ENCODE results near the gene TMCO1. TPM values are rescaled to one million over a fixed set of nuclear protein-coding genes. Genes with fewer than 3 reads are reported as not detected.

Gene TMCO1
- polyA plus RNA-seq, 3 donors = 24.1 to 154 (median 146) TPM

DNA sequence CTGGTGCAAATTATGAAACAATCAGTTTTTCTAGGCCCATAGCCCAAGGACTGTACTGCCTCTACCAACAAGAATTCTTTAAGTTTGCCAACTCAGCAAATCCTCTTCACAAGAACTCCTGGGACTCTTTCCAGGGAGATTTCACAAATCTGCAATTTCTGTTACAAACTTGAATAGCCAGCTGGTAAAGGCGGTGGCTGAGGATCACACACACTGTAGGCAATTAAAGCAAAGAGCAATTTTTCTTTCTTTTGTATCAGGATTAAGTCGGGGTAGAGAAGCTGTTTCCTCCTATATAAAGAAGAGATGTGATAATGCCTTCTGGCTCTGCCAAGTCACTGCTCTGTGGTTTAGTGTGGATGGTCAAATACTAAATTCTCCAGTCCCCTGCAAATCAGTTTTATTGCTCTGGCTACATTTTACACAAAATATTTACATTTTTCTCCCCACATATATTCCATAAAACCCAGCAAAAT, 72.0 kb downstream of the TMCO1 start:
- peaks cover 27 to 32% of the 10 kb centered on the region in 2 donors for H3K4me1 ChIP-seq (ENCODE audit: control insufficient read depth in 1 of 2, insufficient read depth in 2 of 2, low read length in 2 of 2)
- Mint-ChIP-seq H3K4me1 (peaks cover 33% of the 10 kb centered on the region), H3K36me3 (peaks cover 10 to 22% of the 10 kb centered on the region in 2 donors), H3K4me3 (peak overlapping the region; percentile 34 to 74), H3K9me3 (peaks cover 0 to 3% (median 0%) of the 10 kb centered on the region in 7 donors), H3K27me3 (ENCODE audit: low read depth in 3 of 3) (peaks cover 0 to 3% (median 0%) of the 10 kb centered on the region in 3 donors), H3K27ac (peak overlapping the region in 5 of 7 donors; percentile 35 to 90 (median 55))
- H3K27me3 ChIP-seq (ENCODE audit: control insufficient read depth in 2 of 2, insufficient read depth in 2 of 2, low read length in 2 of 2) = no peaks in the 10 kb centered on the region
- no peaks in the 10 kb centered on the region for H3K9me3 ChIP-seq (replicated peaks in 1 of 2; ENCODE audit: control insufficient read depth in 1 of 2, insufficient read depth in 1 of 2, low read length in 2 of 2)
- no CpG with 5 or more reads among the region's 2 CpGs for WGBS (ENCODE audit: insufficient coverage)
- DNase-seq = no peak
- no peak overlapping the region for H3K9ac ChIP-seq (ENCODE audit: insufficient read depth, low read length, poor library complexity, severe bottlenecking)
- peak overlapping the region in 1 of 3 experiments; percentile 89 for H3K4me3 ChIP-seq (replicated peaks in 1 of 3; ENCODE audit: low read depth in 2 of 3, low read length in 3 of 3)
- no peak for TF ChIP-seq CTCF (IDR thresholded peaks at IDR 0.05)
- peaks cover 9% of the 10 kb centered on the region for H4K20me1 ChIP-seq (ENCODE audit: insufficient read depth, low read length)
- no peak overlapping the region for H2AFZ ChIP-seq (ENCODE audit: insufficient read depth, low read depth, low read length, poor library complexity, severe bottlenecking)
- peak overlapping the region in 1 of 2 donors; percentile 93 for H3K27ac ChIP-seq (ENCODE audit: low read depth in 1 of 2, low read length in 2 of 2)
- H3K36me3 ChIP-seq (replicated peaks in 1 of 2; ENCODE audit: control insufficient read depth in 1 of 2, insufficient read depth in 2 of 2, low read length in 2 of 2) = no peaks in the 10 kb centered on the region
- peak overlapping the region; percentile 80 for H3K4me2 ChIP-seq (replicated peaks; ENCODE audit: extremely low read depth, low read length, poor library complexity, severe bottlenecking)
- peaks cover 43% of the 10 kb centered on the region for H3K79me2 ChIP-seq (ENCODE audit: insufficient read depth, low read length)
- intact Hi-C loops (cut with micrococcal nuclease) = loop anchor here (5.0 to 10.0 kb wide), 4 partner anchors 34 to 99 kb away; partner anchors contain the start of gene MGST3 (in 2 of the 2)

DNA sequence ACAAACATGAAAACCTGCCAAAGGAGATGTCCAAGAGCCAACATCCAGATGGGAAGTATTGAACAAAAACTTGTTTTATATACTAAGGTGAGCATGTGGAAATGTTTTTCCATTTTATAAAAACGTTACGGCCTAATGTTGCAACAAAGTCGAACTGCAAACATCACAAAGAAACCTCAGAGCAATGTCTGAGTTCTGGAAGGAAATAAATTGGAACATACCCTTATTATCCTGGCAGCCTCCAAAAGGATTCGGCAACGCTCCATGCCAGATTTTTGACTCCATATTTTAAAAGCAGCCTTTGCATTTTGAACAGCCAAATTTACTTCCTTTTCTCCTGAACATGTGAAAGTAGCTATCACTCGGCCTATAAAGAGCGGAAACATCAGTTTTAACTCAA, 73.6 kb downstream of the TMCO1 start:
- no peak overlapping the region for H3K9ac ChIP-seq (ENCODE audit: insufficient read depth, low read length, poor library complexity, severe bottlenecking)
- 87% methylated on average over 2 of the region's 7 CpGs for WGBS (ENCODE audit: insufficient coverage)
- H2AFZ ChIP-seq (ENCODE audit: insufficient read depth, low read depth, low read length, poor library complexity, severe bottlenecking) = no peak overlapping the region
- peaks cover 33% of the 10 kb centered on the region for H3K4me1 Mint-ChIP-seq
- no peak for TF ChIP-seq CTCF (IDR thresholded peaks at IDR 0.05)
- H3K4me3 ChIP-seq (replicated peaks in 1 of 3; ENCODE audit: low read depth in 2 of 3, low read length in 3 of 3) = no peak overlapping the region
- peaks cover 23 to 37% of the 10 kb centered on the region in 2 donors for H3K36me3 Mint-ChIP-seq
- H3K27me3 Mint-ChIP-seq (ENCODE audit: low read depth in 3 of 3) = no peaks in the 10 kb centered on the region
- no peak overlapping the region for H3K4me3 Mint-ChIP-seq
- intact Hi-C loops (cut with micrococcal nuclease) = loop anchor here (5.0 to 10.0 kb wide), 4 partner anchors 33 to 98 kb away; partner anchors contain the start of gene MGST3 (in 2 of the 2)
- H3K79me2 ChIP-seq (ENCODE audit: insufficient read depth, low read length) = peaks cover 56% of the 10 kb centered on the region
- H3K9me3 ChIP-seq (replicated peaks in 1 of 2; ENCODE audit: control insufficient read depth in 1 of 2, insufficient read depth in 1 of 2, low read length in 2 of 2) = no peaks in the 10 kb centered on the region
- peak overlapping the region; percentile 27 for H3K4me2 ChIP-seq (replicated peaks; ENCODE audit: extremely low read depth, low read length, poor library complexity, severe bottlenecking)
- DNase-seq = no peak
- H3K4me1 ChIP-seq (ENCODE audit: control insufficient read depth in 1 of 2, insufficient read depth in 2 of 2, low read length in 2 of 2) = peaks cover 27 to 32% of the 10 kb centered on the region in 2 donors
- H3K9me3 Mint-ChIP-seq = peaks cover 0 to 3% (median 0%) of the 10 kb centered on the region in 7 donors
- no peak overlapping the region for H3K27ac ChIP-seq (ENCODE audit: low read depth in 1 of 2, low read length in 2 of 2)
- H4K20me1 ChIP-seq (ENCODE audit: insufficient read depth, low read length) = peaks cover 14% of the 10 kb centered on the region
- peak overlapping the region in 1 of 7 donors; percentile 57 for H3K27ac Mint-ChIP-seq
- peaks cover 0 to 8% of the 10 kb centered on the region in 2 donors for H3K36me3 ChIP-seq (replicated peaks in 1 of 2; ENCODE audit: control insufficient read depth in 1 of 2, insufficient read depth in 2 of 2, low read length in 2 of 2)
- H3K27me3 ChIP-seq (ENCODE audit: control insufficient read depth in 2 of 2, insufficient read depth in 2 of 2, low read length in 2 of 2) = no peaks in the 10 kb centered on the region
